Activated naive CD4-positive, alpha-beta T cell treated with anti-CD3 and anti-CD28 coated beads, Interleukin-2, amount 50 U/mL, for 16 hours (primary cell): ENCODE measurements around the gene ZFP69.
"Not testable (repeated sequence)": the region's sequence is repeated elsewhere in the genome, so short reads cannot be mapped to it uniquely, and the experiment has no call there.

Experiments
- DNase-seq: peaks from one replicate; pipeline ENCODE4 v3.0.0-alpha.2; 2020

The ZFP69 gene

DNA sequence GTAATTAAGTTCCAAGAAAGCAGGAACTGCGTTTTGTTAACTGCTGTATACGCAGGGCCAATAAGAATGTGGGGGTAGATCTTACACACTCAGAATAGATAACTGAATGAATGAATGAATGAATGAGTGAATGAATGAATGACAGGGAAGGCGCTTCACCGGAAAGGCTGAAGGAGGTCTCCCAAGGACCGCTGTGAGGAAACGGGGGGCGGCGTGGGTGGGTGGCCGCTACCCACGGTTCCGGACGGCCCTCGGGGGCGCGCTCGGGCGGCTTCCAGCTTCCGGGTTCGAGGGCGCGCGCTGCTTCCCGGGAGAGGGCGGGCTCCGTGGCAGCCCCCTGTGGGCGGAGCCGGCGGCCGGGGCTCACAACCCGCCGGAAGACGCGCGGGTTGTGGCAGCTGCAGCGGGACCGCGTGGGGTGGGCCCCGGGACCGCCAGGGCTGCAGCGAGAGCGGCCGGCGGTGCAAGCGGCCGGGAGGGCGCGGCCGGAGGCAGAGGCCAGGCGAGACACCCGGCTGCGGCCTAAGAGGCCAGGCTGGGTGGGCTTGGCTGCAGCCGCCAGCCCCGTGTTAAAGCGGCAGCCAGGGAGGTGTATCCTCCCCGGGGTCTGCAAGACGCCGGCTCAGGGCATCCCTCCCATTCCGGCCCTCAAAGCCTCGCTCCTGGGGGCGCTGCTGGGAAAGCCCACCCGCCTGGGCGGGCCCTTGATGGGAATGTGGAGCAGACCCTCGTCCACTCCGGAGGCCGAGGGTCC, at the start of gene ZFP69:
Gene ZFP69 (plus strand): TSS at position 367 of the 754 bp plus-strand sequence. CDS start 2,072 bp downstream, outside the sequence.
- DNase-seq: peak; percentile 71

DNA sequence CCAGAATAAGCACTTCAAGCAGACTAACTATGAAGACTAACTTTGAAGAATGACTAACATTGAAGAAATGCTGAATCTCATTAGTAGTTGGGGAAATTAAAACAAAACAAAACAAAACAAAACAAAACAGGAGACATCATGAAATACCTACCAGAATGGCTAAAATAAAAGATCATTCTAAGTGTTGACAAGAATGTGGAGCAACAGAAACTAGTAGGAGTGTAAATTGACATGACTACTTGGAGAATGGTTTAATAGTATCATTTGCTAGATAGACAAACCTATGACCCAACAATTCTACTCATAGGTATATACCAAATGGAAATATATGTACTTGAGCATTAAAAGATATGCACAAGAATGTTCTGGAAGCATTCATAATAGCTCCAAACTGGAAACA, 45.7 kb upstream of the ZFP69 start:
- no peak for DNase-seq

DNA sequence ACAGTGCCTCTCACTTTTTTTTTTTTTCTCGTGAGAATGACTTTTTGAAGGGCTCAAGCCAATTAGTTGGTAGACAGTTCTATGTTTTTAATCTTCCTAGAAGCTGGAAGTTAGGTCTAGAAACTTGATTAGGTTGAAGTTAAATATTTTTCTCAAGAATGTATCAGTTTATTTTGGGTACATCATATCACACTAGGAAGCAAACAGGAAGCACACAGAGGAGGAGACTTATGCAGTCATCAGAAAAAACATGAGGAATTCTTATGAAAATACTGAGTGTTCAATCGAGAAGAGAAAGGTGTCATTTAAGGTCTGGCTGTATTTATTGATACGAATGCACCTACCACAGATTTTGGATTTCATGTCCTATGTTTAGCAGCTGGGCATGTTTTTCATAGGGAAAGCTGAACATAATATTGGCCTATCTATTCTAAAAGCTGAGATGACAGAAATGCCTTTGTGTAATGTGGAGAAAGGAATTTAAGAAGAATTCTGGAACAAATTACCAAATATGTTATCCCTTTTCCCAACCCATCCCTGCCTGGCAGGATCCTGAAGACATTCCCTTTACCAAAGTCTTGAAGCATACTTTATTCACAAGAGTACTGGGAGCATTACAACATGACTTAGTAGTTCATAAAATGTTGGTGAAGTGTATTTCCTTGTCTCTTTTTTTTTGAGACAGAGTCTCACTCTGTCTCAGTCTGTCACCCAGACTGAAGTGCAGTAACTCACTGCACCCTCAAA, 44.3 kb upstream of the ZFP69 start:
- no peak for DNase-seq

- no peak for DNase-seq
Observed at GRCh38 chr1:40435471-40435870, 41.6 kb upstream of the ZFP69 start.

DNA sequence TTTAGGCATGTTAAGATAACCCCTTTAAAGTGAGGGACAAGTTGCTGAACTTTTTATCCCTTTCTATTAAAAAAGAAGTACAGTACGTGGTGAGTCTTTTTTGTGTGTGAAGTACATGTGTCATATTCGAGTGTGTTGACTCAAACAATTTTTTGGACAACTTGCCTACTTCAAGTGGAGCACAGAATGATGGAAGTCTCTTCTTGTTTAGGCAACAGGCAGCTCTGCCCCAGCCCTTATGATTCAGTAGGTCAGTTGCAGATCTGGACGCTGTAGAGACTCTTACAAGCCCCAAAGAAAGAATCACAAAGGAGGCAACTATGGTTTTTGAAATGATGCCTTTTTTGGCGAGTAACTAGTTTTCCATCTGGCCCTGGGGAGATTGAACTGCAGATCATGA, 41.2 kb upstream of the ZFP69 start:
- no peak for DNase-seq

DNA sequence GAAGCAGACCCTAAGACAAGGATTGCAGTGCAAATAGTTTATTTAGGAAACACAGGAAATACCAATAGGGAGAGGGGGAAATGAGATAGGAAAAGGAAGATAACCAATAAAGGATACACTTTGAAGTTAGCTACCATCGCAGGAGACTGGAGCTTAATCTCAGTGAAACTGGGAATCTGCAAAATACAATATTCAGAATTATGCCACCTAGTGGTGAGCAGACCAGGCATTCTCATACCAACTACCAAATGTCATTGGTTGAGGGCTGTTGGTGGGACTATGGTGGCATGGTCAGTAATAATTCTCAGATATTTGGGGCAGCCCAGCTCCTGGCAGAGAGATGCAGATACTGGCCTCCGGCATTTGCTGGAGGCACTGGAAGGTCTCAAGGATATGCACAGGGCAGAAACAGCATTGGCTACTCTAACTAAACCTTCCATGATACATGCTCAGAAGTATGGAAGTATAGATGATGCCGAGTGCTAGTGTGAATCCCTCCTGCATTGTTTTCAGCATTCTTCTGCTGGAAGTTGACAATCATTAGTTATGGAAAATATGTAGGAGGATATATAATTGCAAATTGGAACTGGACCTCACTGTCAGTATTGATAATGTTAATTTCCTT, 38.6 kb upstream of the ZFP69 start:
- DNase-seq: no peak

GRCh38 chr1:40439247-40439646, 37.8 kb upstream of the ZFP69 start:
- DNase-seq: no peak

- peak; percentile 87 for DNase-seq
Observed at GRCh38 chr1:40449684-40450494, 27.2 kb upstream of the ZFP69 start, which contains the start of gene ZFP69B. Gene ZFP69B (plus strand): TSS chr1:40450476. CDS start chr1:40450962, 486 bp downstream.

DNA sequence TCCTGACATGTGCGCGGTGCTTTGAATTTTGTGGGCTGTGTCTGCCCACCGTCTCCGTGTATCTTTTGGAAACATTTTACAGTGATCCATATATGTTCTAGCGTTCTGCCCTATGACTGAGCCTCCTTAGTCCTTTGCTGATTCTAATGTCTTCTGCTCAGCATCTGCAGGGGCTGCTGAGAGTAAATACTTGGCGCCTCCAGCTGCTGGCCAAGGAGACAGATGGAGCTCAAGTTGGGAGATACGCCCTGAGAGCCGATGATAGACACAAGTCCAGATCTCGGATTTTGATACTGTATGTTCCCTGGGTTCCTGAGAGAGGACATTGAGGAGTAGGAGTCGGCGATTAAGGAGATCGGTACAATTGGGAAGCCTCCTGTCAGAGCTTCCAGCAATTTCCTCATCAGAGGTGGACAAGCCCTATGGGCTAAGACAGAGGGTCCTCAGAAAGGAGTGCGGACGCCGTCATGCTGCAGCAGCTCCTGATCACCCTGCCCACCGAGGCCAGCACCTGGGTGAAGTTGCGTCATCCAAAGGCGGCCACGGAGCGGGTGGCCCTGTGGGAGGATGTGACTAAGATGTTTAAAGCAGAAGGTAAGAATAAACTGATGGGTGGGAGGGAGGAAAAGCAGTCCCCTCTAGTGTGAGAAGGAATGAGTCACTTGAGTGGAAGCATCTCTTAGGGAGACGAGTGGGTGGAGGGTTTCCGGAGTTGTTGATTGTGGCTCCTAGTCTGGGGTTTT, 26.4 kb upstream of the ZFP69 start:
- DNase-seq: peak; percentile 85

DNA sequence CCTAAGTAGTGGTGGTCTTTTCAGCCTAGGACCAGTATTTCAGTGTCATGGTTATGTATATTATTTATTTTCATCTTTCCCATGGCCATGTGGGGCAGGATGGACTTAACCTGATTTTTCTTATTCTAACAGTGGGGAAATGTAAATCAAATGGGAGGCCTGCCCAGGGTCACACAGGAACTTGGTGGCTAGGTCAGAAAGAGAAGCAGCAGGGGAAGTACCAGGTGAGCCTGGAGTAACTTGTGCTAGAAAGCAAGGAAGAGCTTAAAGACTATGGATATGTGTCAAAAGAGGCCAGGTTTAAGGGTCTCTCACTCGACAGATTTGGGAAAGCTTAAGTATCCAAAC, 25.9 kb upstream of the ZFP69 start:
- DNase-seq: no peak

GRCh38 chr1:40454873-40455272, 22.2 kb upstream of the ZFP69 start:
- no peak for DNase-seq

GRCh38 chr1:40462956-40463590, 14.0 kb upstream of the ZFP69 start:
- no peak for DNase-seq

DNA sequence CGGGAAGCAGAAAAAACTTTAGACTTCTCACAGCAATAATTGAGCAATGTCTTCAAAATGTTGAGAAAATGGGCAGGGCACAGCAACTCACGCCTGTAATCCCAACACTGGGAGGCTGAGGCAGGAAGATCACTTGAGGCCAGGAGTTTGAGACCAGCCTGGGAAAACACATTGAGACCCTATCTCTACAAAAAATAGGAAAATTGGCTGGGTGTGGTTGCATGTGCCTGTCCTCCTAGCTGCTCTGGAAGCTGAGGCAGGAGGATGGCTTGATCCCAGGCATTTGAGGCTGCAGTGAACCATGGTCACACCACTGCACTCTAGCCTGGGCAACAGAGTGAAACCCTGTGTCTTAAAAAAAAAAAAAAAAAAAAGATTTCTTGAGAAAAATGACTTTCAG, 7.8 kb upstream of the ZFP69 start:
- no peak for DNase-seq

GRCh38 chr1:40475268-40475667, 1.8 kb upstream of the ZFP69 start:
- DNase-seq: no peak

DNA sequence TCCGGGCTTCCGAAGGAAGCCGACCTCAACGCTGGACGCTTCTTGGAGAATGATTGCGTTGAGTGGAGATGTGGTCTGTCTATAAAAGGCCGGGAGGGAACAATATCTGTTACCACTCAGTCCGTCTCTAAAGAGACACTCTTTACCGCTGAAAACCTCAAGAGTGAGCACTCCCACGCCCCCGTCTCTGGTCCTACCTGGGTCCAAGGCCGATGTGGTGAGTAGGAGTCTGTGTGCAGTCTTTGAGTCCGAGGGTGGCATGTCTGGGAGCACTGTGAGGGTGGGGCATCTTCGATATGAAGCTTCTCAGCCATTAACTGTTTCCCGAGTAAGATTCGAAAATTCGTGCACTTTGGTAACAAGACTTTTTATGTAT, 576 bp downstream of the ZFP69 start:
- no peak for DNase-seq

DNA sequence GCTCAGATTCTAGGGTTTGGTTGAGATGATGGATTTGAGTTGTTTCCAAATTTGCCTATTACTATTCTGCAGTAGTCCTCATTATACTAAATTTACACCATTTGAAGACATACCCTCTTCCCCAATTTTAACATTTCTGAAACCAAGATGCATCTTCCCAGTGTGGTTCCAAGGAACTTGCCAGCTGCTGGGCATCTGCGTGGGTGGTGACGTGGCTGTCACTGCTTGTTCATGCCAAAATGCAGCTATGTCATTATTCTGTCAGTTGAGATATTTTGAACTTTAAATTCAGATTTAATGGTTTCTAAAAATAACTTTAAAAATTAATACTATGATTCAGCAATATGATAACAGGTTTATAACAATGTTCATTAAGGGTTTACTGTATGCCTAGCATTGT, 1.2 kb downstream of the ZFP69 start:
- no peak for DNase-seq

- DNase-seq: no peak
Observed at GRCh38 chr1:40479156-40479555, 2.1 kb downstream of the ZFP69 start.

- no peak for DNase-seq
Observed at GRCh38 chr1:40495315-40495903, 18.3 kb downstream of the ZFP69 start.

GRCh38 chr1:40502651-40503050, 25.6 kb downstream of the ZFP69 start:
- DNase-seq: not testable (repeated sequence)

- no peak for DNase-seq
Observed at GRCh38 chr1:40507973-40508372, 30.9 kb downstream of the ZFP69 start.
